Fibroblast of lung (primary cell): ENCODE results near the gene KRTAP3-2.

Experiments
- CTCF ChIP-seq, 2 donors: IDR thresholded peaks in 1 of 2; conservative IDR thresholded peaks in 1 of 2; 1 replicate in 1 of 2; 2 replicates in 1 of 2; pipeline ENCODE4 v1.5.1; 2011 to 2012; ENCODE audit warnings: low read length in 2 of 2, control low read depth in 1 of 2, inconsistent platforms in 1 of 2, low read depth in 1 of 2, mild to moderate bottlenecking in 1 of 2
- EZH2 ChIP-seq: IDR thresholded peaks from 2 replicates; pipeline ENCODE4 v1.5.1; 2012; ENCODE audit warnings: low read length, control low read depth, mild to moderate bottlenecking; ENCODE audit errors: missing control alignments

- TF ChIP-seq CTCF (conservative IDR thresholded peaks at IDR 0.05 in 1 of 2, IDR thresholded peaks at IDR 0.05 in 1 of 2; ENCODE audit: low read depth in 1 of 2, low read length in 2 of 2) = no peak
- no peak for TF ChIP-seq EZH2
Observed at GRCh38 chr17:40951011-40951622, 48.6 kb downstream of the KRTAP3-2 start.
